HG02885 (cell line): ENCODE results near the gene RIC8A.
"Not testable (repeated sequence)": the region's sequence is repeated elsewhere in the genome, so short reads cannot be mapped to it uniquely, and the experiment has no call there.

Source experiments
- ATAC-seq: cut with Tn5 transposase; IDR thresholded peaks from one replicate; pipeline ENCODE4 v1.9.1; 2021; ENCODE audit warnings: mild to moderate bottlenecking; ENCODE audit not compliant: unreplicated experiment, poor library complexity

RIC8A gene

GRCh38 chr11:236774-237767, 29.6 kb downstream of the RIC8A start, which contains the start of gene PSMD13:
TSS of gene PSMD13 (plus strand) at chr11:236976. CDS start at chr11:237050, 74 bp downstream.
- peak; percentile 82 for ATAC-seq

- ATAC-seq: not testable (repeated sequence)
These were observed 30.8 kb downstream of the RIC8A start for GRCh38 chr11:238346-238745.

GRCh38 chr11:240315-240714, 32.8 kb downstream of the RIC8A start:
- no peak for ATAC-seq

- no peak for ATAC-seq
These were observed 34.1 kb downstream of the RIC8A start for GRCh38 chr11:241634-242033.

- ATAC-seq: no peak
These were observed 36.9 kb downstream of the RIC8A start for GRCh38 chr11:244376-244775.

GRCh38 chr11:249062-249461, 41.6 kb downstream of the RIC8A start:
- no peak for ATAC-seq

- no peak for ATAC-seq
These were observed 42.8 kb downstream of the RIC8A start for GRCh38 chr11:250274-250673.

GRCh38 chr11:250740-251299, 43.3 kb downstream of the RIC8A start:
- ATAC-seq: no peak

- no peak for ATAC-seq
These were observed 44.0 kb downstream of the RIC8A start for GRCh38 chr11:251550-251949.

GRCh38 chr11:252666-253065, 45.2 kb downstream of the RIC8A start:
- ATAC-seq: no peak

GRCh38 chr11:253160-253885, 45.8 kb downstream of the RIC8A start:
- no peak for ATAC-seq

GRCh38 chr11:253886-254270, 46.4 kb downstream of the RIC8A start:
- no peak for ATAC-seq

- no peak for ATAC-seq
These were observed 47.7 kb downstream of the RIC8A start for GRCh38 chr11:255176-255575.

GRCh38 chr11:255816-256215, 48.3 kb downstream of the RIC8A start:
- ATAC-seq: no peak

- ATAC-seq: no peak
These were observed 49.6 kb downstream of the RIC8A start for GRCh38 chr11:256952-257737.

GRCh38 chr11:257766-258493, 50.4 kb downstream of the RIC8A start:
- no peak for ATAC-seq

GRCh38 chr11:259413-259812, 51.9 kb downstream of the RIC8A start:
- no peak for ATAC-seq

- no peak for ATAC-seq
These were observed 54.1 kb downstream of the RIC8A start for GRCh38 chr11:261624-262023.
